ENCODE results near the gene ALPK3. TPM values are rescaled to one million over a fixed set of nuclear protein-coding genes. Genes with fewer than 3 reads are reported as not detected.
"Not testable (repeated sequence)": the region's sequence is repeated elsewhere in the genome, so short reads cannot be mapped to it uniquely, and the experiment has no call there.

The ALPK3 gene
- total RNA-seq, 1 donor from 2014 or later, result 64.6 TPM

DNA sequence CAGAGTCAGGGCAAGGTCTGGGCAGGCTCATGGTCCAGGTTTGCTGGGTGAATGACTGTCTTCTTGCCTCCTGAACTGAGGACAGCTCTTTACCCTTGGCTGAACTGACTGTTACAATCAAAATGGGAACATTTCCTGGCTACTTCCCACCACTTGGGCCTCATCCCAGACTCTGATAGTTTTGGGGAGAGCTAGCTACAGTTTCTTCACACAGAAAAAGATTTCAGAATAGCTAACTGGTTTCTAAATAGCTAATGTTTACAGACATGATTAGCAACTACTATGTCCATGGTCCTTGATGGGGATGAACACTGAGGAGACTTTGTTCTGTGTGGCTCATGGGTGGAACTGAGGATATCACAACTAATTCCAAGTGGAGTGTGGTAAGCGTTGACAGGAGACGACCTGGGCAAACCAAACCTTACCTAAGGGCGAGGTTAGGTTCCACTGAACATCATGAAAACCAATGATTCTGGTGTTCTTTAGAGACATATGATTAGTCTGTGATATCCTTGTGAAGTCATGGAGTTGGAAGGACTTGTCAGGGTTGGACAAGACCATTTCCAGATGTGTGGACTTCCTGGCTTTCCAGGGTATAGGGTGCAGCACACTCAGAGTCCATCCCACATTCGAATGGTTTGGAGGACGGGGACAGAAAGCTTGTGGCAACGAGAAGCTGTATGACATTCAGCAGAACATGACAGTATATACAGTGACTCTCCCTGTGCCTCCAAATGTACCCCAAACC lies 7.3 kb downstream of the ALPK3 start:
- DNase-seq, result peak; percentile 89

DNA sequence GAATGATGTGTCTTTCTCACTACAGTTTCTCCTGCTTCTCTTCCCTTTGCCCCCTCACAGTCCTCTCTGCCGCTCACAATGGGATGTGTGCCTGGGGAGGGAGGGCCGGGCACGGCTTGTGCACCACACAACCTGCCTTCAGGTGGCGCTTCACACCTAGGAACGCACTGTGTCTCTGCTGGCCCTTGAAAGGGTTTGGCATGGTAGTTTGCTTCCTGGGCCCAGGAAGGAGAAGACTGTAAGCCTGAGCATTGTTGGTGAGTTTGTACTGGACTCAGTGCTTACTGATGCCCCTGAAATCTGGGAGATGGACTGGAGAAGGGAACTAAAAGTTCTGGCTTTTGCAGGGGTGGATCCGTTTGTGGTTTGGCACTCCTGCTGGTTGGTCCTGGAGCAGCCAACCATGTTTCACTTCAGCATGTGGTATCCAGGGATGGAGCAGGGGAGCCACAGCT lies 9.2 kb downstream of the ALPK3 start:
- DNase-seq, result no peak

DNA sequence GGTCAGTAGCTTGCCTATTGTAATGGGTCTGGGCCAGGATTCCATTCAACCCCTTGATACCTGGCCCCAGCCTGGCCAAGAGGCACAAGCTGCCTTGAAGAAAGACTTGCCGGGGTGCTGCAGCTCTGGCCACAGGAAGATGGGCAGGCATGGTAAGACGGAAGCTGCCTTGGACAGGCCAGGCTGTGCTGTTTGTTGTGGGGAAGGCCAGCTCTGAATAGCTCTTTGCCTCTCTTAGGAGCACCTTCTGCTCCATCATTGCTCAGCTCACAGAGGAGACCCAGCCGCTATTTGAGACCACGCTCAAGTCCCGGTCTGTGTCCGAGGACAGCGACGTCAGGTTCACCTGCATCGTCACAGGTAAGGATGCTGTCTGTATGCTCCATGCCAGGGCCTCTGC lies 10.1 kb downstream of the ALPK3 start:
- no peak for DNase-seq

DNA sequence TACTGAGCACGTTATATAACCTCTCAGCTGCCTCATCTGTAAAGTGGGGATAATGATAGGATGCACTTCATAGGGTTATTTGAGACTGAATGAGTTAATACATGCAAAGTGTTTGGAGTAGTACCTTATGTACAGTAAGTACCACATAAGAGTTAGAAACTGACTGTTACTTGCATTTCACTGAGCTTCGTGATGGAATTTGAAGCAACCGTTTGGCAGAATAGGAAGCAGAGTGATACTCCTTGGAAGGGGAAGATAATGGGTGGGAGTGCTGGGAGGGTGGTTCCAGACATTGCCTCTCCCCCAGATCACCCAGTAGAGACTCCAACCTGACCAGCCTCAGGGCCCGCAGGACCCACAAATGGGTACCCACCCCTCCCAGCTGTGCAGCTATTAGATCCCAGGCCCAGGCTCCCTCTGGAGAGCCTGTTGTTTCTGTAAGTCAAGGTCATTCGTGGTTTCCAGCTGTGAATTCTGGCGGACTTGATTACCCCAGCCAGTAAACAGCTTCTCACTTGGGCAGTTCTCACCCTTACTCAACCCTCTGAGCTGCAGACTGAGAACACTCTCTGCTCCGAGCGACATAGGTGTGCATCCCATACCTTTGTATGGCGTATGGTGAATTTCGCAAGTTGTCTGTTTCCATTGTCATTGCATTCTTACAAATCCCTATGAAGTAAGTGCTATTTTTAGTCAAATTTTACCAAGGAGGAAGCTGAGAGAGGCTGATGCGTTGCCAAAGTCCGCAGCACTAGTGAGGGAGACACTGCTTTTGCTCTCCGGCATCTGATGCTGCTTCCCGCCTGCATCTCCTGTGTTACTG lies 11.1 kb downstream of the ALPK3 start:
- peak; percentile 67 for DNase-seq

DNA sequence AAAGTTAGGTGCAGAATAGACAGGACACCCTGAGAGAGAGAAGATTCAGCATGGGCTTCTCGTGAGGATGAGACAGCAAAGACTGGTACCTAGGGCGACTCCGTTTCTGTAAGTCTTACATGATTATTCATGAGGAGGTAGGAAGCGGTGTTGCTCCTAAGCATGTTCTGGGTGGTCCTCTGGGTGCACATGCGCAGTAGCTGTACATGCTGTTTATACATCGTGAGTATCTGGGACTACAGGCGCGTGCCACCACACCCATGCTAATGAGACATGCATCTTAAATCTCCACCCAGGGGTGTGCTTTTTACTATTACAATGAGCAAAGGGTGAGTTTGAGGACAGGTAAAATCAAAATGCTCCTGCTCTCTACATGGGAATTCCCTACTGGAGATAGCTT lies 12.3 kb downstream of the ALPK3 start:
- DNase-seq, result no peak

DNA sequence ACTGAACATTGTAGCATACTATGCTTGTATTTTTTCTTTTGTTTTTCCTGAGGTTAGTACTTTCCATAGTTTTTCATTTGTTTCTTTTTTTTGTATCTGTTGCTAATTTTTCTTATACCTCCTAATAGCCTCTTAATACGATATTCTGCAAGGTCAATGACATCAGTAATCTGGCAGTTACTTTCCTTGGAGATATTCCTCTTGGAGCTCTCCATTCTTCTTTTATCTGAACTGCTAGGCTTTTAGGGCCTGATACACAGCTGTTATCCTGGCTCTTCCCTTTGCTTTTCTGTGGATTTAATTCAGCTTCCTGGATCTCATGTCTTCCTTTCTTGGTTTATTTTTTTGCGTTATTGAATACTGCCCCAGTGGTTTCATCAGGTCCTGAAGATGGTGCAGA lies 12.9 kb downstream of the ALPK3 start:
- no peak for DNase-seq

DNA sequence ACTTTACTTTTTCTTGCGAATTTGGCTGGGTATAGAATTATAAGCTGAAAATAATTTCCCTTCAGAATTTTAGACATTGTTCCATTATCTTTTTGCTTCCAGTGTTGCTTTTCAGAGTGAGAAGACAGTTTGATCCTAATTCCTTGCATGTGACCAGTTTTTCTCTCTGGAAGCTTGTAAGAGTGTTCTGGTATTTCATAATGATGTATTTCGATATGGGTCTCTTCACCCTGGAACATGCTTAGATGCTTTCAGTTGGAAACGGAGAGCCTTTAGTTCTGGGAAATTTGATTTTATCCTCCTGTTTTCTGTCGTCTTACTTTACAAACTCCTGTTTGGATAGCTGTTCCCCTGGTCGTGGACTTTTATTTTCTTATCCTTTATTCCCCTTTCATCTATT lies 13.9 kb downstream of the ALPK3 start:
- no peak for DNase-seq

DNA sequence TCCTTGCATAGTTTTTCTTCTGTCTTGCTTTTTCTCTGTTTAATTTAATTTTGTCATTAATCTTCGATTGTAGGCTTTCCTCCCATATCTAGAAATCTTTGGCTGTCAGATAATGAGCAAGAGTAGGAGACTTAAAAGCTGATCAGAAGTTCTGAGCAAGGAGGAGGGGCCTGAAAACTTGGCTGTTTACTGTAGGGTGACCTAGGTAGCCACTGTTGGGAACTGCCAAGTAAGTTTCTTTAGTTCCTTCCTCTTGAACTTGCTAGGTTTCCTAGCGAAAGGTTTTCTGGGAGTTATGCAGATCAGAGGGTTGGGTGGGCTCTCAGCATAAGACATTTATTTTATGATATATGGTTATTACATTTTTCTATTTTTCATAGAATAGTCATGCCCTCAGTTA lies 14.5 kb downstream of the ALPK3 start:
- DNase-seq, result no peak

DNA sequence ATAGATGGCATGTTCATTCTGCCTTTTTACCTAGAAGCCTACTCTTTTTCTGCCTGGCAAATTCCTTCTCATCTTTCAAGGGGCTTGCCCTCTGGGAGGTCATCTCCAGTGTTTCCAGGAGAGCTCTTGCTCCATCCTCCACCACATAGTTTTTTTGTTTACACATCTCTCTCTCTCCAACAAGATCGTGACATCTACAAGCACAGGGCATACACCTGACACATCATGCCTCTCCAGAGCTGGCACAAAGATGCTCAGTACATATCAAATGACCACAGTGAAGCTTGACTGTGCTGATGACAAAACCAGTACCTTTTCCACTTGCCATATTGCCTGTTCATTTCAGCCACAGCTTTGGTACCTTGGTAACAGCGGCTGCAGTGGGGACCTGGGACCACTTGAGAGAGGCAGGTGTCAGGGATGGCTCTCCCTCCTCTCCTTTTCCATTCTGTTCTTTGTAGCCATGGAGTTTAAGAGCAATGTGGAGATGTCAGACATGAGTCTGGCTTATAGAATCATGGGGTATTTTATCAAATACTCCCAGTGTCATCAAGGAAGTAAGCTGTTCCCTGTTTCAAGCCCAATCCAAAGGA lies 15.4 kb downstream of the ALPK3 start:
- DNase-seq, result no peak

DNA sequence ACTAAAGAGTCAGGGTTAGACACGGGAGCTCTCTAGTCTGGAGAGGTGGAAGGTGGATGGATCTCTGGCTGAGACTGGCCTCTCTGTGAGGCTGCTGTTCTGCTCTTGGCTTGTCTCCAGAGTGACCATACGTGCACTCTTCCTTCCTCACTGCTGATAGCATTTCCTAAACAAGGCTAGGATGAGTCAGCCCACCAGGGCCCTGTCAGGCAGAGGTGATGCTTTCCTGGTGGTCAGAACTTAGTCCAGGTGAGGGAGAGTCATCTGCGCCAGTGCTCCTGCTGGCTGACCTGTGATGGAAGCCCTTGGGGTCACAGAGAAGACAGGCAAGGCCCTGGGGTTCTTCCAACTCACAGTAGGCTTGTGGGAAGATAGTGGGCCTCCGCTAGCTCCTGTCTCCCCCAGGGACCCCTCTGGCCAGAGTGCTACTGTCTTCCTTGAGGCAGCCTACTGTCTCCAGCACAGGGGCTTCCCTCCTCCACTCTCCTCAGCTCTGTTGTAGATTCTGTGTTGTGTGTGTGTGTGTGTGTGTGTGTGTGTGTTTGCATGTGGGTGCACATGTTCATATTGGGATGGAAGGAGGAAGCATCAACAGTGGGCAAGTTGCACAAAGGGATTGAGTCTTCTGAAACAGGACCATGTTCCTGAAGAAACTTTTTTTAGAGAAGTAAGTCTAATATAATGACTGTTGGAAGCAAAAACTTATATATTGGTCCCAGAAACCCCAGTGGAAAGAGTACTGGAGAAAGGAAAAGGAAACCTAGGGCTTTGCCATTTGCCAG lies 16.5 kb downstream of the ALPK3 start:
- no peak for DNase-seq

DNA sequence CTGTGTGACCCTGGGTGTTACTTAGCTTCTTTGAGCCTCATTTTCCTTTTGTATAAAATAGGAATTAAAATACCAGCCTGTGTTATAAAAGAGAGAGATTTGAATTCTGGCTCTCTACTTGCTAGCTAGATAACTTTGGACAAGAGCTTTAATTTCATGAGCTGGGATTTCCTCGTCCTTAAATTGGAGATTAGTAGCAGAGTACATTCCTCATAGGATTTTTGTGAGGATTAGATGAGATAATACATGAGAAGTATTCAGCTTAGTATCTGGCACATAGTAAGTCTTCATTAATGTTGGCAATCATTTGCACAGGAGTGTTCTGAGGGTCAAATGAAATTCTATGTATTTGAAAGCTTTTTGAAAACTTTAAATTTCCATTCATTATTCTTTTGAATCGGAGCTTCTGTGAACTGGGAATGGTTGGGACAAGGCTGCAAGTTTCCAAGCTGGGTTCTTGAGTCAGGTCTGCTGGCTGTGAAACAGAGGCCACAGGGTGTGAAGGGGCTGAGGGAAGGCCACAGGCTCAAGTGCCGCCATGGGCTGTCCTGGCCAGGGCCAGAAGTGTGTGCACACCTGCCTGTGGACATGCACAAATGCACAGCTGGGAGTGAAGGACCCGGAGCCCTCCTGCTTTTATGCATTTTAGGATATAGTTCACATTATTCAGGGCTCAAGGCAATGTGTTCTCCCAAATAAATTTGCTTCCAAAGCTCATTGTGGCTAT lies 17.2 kb downstream of the ALPK3 start:
- DNase-seq, result no peak

DNA sequence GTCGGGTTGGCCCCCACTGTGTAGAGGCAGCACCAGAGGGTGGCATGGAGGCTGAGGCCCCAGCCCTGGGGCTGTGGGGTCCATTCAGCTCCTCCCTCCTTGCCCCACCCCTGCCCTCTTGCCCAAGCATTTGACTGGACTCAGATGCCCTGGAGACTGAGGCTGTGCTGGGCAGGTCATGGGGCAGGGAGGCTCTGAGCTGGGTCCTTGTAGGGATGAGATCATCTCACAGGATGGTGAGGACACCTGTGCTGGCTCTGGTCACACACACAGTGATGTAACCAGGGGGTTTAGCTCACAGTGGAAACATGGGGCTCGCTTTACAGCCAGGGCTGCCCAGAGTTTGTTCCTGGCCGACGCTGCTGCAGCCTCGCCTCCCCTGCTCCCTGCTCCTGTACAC lies 17.8 kb downstream of the ALPK3 start:
- no peak for DNase-seq

DNA sequence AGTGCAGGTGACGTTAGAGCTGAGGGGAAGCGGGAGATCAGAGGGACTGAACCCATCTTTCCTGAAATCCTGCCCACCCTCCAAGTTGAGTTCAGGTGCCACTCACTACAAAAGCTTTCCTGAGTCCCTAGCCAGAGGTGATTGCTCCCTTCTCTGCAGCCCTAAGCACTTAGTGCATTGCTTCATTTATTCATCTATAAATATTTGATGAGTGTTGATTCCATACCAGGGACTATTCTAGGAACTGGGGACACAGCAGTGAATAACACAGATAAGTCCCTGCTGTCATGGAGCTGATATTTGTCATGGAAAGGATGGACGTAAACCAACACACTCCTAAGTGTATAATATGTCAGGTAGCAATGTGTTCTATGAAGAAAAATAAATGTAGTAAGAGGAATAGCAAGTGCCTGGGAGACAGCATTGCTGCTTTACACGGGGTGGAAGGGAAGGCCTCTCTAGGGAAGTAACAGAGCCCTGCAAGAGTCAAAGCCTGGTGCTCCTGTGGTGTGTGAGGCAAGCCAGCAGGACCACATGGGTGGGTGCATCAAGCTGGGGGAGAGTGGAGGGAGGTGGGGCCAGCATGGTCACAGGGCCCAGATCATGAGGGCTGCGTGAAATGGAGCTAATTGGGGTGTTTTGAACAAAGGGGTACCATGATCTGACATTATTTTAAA lies 18.6 kb downstream of the ALPK3 start:
- DNase-seq, result no peak

DNA sequence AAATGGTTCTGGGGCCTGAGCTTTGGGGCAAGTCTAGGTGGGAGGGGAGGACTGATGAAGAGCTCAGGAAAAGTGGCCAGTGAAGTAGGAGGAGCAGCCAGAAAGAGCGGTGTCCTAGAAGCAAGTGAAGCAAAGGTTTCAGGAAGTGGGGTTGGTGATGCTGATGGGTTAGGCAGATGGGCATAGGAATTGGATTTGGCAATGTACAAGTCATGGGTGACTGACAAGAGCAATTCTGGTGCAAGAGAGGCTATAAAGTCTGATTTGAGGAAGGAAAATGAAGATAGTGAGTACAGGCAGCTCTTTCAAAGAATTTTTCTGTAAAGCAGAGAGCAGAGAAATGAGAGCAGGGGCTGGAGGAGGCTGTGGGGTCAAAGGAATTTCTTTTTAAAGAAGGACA lies 19.7 kb downstream of the ALPK3 start:
- DNase-seq, result no peak

DNA sequence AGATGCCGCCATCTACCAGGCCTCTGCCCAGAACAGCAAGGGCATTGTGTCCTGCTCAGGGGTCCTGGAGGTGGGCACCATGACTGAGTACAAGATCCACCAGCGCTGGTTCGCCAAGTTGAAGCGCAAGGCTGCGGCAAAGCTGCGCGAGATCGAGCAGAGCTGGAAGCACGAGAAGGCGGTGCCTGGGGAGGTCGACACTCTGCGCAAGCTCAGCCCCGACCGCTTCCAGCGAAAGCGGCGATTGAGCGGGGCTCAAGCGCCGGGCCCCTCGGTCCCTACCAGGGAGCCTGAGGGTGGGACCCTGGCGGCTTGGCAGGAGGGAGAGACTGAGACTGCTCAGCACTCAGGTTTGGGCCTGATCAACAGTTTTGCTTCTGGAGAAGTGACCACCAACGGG lies 22.6 kb downstream of the ALPK3 start:
- DNase-seq, result no peak

DNA sequence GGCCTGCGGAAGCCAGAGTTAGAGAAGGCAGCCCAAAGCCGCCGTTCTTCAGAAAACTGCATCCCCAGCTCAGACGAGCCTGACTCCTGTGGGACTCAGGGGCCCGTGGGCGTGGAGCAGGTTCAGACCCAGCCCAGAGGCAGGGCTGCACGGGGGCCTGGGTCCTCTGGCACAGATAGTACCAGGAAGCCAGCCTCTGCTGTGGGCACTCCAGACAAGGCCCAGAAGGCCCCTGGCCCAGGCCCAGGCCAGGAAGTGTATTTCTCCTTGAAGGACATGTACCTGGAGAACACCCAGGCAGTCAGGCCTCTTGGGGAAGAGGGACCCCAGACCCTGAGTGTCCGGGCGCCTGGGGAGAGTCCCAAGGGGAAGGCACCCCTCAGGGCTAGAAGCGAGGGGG lies 23.1 kb downstream of the ALPK3 start:
- DNase-seq, result no peak

DNA sequence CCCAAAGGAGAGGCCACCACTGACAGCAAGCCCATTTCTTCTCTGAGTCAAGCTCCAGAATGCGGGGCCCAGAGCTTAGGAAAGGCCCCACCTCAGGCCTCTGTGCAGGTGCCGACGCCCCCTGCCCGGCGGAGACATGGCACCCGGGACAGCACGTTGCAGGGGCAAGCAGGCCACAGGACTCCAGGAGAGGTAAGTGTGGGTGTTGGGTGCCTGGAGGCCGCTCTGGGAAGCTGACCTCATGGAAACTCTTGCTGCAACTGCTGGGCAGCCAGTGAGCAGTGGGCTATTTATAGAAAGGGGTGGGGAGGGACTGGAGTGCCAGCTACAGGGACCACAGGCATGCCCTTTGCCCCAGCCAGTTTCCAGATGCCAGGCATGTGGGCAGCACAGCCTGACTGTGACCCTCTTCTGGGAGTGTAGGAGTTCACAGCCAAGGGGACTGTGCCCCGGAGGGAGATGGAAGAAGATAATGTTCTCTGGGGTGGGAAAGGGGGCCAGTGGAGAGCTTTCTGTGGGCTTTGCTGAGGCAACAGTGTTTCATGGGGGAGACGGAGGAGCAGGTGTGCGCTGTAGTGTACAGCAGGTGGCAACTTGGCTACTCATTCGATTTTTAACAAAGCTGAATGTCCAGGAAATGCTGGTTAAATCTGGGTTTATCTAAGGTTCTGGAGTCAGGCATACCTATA lies 23.7 kb downstream of the ALPK3 start:
- DNase-seq, result peak; percentile 83

DNA sequence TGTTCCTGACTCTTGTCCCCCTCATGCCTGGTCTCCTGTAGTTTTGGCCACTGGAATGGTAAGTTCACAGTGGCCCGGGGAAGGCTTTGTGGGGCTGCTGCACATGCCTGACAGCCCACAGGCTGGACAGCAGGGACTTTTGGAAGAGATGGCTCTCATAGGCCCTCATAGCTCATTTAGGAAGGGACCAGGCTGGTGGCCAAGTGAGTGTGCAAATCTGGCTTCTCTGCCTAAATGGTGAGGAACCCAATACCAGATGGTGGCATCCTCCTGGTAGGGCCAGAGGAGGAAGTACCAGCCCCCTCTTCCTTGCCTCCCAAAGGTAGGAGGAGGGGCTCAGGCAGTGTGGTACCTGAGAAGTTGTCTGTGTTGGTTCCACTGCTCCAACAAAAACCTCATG lies 25.6 kb downstream of the ALPK3 start:
- DNase-seq, result no peak

DNA sequence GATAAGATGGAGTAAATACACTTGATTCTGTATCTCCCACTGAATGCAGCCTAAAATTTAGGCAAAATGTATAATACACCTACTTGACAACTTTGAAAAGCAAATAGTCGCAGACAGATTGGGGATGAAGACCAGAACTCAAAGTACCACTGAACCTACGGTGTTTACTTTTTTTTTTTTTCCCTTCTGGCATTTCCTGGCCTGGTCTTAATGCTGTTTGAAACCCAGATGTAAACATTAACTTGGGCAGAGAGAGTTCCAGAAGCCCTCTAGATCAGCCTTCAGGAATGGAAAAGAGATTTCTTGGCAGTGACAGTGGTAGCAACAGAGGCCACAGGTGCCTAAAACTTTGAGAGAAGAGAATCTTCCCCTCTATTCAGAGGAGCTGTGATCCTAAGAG lies 27.8 kb downstream of the ALPK3 start:
- no peak for DNase-seq

DNA sequence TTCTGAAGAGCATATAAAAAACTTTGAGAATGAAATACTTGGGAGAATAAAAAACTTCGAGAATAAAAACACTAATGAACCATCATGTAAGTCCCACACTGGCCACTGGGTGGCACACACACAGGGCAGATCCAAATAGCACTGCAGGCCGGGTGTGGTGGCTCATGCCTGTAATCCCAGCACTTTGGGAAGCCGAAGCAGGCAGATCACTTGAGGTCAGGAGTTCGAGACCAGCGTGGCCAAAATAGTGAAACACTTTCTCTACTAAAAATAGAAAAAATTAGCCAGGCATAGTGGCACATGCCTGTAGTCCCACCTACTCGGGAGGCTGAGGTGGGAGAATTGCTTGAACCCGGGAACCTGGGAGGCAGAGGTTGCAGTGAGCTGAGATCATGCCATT lies 28.5 kb downstream of the ALPK3 start:
- DNase-seq, result not testable (repeated sequence)

DNA sequence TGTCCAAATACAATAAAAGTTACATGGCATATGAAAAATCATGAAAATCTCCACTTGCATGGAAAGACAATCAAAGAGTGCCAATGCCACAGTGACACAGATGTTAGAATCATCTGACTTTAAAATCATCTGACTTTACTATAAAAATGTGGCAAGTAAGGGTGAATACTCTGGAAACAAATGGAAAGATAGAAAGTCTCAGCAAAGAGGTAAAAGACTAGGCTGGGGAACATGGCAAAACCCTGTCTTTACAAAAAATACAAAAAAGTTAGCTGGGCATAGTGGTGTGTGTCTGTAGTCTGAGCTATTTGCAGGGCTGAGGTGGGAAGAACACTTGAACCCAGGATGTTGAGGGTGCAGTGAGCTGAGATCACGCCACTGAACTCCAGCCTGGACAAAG lies 29.1 kb downstream of the ALPK3 start:
- DNase-seq, result no peak

Data from tongue (tissue), 2 donors.